ENCODE measurements around the gene NRP2.

The NRP2 gene

DNA sequence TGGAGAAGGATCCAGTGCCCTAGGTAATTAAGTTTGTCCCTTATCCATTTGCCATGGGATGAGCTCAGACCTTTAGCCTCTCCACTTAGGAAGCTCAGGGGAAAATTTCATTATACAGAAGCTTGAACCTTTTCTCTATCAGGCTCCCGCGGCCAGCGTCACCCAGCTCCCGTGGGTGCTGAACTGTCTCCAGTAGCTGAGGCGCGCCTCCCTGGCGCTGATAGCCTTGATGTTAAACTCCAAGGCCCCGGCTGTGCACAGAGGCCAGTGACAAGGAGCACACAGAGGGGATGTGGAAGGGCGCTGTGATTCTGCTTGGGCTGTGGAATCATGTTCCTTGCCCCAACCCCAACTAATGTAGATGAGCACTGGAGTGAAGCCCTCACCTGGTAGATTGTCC, 50.8 kb downstream of the NRP2 start:
- no peak for DNase-seq (ENCODE audit: low spot score)

DNA sequence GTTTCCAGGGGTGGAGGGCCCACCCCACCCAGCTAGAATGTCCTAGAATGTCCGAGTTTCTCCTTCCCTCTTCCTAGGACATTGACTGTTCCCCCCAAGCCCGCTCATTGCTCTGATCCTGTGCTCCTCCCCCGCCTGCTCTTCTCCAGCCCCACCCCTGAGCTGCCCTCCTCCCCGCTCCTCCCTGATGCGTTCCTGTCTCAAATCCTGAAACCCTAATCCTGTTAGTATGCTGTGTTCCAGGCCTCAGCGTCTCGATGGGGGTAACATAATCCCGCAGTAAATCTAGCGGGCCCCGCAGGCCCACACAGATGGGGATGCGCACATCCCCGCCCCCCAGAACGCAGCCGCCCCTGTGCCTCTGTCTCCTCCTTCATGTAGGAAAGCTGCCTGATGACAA, 51.3 kb downstream of the NRP2 start:
- no peak for DNase-seq (ENCODE audit: low spot score)

DNA sequence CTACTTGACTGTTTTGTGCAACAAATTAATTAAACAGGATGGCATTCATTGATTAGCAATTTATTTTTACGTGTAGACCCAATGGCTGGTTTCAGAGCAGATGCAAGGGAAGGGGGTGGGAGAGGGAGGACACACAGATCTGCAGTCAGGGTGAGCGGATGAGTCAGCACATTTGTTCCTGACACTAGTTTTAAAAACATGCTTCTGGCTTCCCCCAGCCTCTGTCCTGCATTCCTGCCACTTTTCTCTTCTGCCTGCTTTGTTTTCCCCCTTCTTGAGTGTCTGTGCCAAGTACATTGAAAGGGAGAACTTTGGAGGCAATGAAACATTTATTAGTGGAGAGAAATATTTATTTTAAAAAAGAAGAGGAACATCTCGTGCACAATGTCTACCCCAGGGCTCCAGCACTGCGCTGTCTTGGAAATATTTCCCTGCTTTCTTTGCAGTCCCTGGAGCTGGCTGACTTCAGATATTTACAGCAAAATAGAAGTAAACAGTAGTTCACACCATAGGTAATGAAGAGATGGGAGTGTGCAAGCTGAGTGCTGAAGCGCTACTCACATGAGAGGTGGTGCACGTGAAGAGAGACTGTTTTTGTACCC, 52.2 kb downstream of the NRP2 start:
- DNase-seq (ENCODE audit: low spot score) = no peak

DNA sequence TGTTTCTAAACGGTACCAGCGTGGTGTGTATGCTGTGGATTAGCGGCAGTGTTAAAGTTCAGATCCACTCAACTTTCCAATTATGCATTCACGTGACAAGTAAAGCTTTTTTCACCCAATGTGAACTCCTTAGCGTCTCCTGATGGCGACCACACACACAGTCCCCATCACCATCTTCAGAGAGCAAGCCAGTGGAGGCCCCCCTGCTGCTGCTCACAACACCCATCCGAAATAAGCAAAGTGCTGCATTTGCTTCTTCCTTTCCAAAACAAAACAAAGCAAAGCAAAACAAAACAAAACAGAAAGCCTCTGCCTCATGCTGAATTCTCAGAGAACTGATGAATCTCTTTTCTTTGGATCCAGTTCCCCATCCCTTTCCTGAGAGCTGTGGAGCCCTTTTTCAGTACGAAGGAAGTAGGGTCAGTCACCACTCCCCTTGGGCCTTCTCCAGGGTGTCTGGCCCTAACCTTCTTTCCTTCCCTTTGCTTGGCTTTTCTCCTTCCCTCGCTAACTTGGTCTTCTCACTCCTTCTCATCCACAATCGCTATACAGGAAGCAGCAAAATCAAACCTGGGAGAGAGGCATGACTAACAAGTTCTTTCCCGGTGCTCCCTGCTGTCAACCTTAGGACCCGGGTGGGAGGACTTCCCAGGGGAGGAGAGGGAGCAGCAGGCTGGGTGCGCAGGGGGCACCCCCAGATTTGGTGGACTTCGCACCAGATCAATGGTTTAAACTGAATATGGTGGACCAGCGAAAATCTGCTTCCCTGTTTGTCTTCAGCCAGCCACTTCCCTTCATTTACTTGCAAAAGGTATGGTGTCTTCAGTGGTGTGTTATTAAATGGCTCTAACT, 56.0 kb downstream of the NRP2 start:
- no peak for DNase-seq (ENCODE audit: low spot score)

DNA sequence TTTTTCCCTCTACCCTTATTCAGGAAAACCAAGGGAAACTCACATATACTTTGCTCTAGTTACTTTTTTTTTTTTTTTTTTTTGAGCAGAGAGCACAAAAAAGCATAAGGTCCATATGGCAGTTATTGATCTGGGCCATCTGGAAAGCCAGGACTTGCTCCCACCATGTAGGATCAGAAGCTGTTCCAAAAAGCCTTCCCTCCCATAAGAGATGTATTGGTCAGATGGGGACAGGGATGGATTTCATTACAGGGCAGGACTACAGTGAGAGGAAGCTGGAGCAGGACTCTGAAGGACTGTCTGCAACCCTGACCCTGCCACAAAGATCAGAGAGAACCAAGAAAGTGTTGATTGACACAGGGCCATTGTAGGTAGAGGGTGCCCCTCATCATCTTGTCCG, 57.3 kb downstream of the NRP2 start:
- no peak for DNase-seq (ENCODE audit: low spot score)

DNA sequence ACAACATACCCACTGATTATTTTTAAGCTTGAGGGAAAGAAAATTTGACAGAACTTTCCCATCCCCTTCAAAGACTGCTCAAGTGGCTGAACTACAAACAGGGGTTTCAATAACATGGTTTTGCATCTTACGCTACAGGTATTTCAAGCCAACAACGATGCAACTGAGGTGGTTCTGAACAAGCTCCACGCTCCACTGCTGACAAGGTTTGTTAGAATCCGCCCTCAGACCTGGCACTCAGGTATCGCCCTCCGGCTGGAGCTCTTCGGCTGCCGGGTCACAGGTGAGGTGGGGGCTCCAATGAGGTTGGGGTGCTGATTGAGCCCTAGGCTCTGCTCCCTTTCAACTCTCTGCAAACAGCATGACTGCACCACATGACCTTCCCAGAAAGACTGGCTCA, 58.1 kb downstream of the NRP2 start:
- DNase-seq (ENCODE audit: low spot score) = no peak

DNA sequence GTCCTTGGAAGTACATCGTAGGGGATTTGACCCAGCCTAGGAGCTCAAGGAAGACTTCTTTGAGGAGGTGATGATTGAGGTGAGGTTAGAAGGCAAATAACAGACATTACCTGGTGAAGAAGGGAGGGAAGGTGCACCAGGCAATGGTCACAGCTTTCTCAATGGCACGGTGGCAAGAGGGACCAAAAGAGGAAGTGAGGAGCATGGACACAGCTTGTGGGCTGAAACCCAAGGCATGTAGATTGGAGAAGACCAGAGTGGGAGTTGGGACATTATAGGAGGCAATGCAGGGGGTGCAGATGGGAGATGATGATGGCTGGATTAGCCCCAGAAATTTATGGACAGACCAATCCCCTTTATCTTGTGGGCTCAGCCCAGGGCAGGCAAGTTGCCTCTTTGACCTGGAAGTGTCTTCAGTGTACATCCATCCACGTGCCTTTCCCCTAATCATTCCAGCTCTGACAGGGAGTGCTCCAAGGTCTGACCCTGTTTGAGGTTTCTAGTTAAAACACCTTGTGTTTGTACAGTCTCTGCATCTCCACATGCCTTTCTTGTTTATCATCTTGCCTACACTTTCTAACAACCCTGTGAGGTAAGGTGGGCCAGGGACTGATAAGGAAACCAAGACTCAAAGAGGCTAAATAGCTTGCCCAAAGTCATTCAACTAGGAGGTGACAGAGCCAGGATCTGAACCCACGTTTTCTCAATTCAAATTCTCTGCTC, 59.1 kb downstream of the NRP2 start:
- DNase-seq (ENCODE audit: low spot score) = no peak

DNA sequence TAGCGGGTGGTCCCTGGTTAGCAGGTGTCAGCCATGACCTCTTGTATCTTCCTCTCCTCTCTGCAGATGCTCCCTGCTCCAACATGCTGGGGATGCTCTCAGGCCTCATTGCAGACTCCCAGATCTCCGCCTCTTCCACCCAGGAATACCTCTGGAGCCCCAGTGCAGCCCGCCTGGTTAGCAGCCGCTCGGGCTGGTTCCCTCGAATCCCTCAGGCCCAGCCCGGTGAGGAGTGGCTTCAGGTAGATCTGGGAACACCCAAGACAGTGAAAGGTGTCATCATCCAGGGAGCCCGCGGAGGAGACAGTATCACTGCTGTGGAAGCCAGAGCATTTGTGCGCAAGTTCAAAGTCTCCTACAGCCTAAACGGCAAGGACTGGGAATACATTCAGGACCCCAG, 60.8 kb downstream of the NRP2 start:
- DNase-seq (ENCODE audit: low spot score) = no peak

DNA sequence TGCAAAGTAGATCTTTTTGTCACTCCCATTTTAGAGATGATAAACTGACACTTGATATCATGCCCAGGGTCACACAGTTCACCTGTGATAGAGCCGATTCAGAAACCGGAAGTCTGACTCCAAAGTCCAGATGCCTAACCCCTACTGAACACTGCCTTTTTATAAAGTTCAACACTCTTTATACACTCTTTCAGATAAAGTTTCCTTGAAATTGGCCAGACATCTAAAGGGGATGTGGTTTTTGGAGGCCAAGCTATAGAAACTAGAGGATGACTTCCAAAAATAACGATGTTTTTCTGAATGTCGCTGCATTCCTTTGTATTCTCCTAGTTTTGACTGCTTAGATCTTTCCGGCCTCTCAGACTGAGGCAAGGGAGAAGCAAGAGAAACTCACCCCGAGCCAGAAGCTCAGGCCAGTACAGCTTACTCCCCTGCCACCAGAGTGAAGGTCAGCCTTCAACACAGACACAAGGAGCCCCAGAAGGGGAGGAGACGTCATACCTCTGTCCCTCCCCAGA, 61.8 kb downstream of the NRP2 start:
- DNase-seq (ENCODE audit: low spot score) = no peak

DNA sequence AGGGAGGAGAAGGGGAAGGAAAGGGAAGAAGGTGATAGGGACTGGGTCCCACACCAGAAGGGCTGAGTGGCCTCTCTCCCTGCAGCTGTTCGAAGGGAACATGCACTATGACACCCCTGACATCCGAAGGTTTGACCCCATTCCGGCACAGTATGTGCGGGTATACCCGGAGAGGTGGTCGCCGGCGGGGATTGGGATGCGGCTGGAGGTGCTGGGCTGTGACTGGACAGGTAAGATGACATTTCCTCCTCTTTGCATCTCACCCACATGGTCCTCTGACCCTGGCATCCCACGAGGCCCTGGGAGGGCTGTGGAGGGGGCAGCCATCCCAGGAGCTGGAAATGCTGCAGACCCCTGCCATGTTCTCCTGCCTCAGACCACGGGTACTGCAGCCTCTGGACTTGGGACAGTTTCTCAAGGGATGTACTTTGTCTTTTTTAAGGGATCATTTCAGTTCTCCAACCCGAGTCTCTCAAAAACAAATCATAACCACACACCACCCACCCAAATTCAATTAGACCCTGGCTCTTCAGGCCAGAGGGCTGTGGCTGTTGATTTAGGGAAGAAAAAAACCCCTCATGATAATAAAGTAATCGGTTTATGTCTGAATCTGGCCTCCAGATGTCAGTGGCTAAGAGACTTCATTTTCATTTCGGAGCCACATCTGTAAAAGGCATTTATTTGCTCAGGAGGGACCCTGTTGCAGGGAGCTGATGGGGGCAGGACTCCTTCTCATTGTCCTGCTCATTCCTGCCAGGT, 63.5 kb downstream of the NRP2 start:
- no peak for DNase-seq (ENCODE audit: low spot score)

DNA sequence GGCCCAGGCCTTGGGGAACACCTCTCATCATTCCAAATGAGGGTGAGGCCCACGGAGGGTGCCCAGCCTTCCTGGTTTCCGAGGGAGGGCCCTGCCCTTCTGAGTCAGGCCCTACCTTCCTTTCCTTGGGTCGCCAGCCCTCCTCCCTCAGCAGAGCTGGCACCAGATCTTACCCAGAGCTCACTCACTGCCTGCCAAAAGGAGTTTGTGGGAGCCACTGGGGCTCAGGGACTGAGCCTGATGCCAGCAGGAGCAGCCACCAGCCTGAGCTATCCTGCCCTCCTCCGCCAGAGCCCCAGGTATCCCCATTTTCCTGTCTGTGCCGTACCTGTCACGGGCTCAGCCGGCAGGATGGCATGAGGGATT, 64.1 kb downstream of the NRP2 start:
- DNase-seq (ENCODE audit: low spot score) = no peak

DNA sequence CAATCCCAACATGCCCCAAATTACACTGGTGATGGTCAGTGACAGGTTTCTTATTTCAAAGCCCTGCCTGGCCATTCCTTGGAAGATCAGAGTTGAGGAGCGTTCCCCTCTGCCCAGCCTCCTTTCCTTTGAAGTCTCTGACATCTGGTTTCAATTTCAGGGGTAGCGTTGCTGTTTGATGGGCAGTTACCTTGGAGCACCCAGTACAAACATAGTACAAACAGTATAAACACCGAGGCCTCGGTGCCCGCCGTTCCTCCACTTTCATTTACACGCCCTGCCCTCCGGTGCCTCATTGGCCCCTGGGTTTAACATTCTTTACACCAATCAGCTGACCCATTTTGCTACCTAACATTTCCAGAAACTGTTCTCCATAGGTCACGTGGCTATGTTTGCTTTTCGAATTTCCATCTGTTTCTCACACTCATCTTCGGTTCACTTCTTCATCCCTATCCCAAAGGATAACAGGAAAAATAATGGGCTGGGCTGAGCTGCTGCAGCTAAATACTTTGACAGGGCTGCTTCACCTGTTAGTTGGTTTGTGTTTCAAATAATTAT, 65.6 kb downstream of the NRP2 start:
- DNase-seq (ENCODE audit: low spot score) = no peak

DNA sequence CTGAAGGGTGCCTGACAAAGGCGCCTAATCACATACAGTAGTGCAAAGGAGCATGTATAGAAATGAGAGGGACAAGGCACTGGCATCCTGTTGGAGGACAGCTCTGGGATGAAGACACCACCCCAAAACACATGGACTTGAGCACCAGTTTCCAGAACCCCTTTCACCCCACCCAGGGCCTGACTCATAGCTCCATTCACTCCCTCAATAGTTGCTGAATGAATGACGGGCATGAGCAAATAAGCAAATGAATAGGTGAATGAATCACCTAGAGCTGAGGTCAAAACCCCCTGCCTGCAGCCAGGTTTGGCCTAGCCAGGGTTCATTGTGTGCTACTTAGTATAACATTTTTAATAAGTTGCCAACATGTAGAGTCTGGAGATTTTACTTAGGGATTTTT, 66.3 kb downstream of the NRP2 start:
- DNase-seq (ENCODE audit: low spot score) = no peak

DNA sequence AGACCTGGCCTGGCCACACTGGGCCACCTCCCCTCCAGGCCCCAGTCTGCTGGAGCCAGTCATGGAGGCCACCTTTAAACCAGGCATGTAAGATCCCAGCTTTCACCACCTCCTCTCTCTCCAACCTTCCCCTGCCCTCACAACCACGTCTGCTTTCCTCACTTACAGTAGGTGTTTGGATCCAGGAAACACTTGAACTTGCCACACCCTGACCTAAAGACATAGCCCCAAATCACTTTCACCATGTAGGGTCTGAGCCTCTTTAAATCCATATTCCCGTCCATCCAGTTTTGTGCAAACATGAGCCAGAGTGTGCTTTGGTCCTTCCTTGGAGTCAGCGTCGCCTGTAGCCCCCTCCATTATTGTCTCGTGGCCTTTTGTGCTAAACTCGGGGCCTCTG, 66.8 kb downstream of the NRP2 start:
- no peak for DNase-seq (ENCODE audit: low spot score)

DNA sequence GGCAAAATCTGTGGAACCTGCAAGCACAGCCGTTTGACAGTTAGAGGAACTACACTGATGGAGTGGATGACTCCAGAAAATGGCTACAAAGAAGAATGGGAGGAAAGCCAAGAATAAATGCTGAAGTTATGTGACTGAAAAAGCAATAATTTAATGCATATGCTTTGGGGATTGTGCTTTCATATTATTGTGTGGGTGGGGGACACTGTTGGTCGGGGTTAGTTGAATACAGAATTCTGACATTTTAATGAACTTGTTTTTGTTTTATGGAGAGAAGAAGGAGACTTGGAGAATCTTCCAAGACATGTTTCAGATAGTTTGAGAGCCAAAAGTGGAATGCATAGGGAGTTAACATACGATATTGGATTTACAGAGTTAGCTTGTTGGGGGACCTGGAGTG, 68.5 kb downstream of the NRP2 start:
- no peak for DNase-seq (ENCODE audit: low spot score)

DNA sequence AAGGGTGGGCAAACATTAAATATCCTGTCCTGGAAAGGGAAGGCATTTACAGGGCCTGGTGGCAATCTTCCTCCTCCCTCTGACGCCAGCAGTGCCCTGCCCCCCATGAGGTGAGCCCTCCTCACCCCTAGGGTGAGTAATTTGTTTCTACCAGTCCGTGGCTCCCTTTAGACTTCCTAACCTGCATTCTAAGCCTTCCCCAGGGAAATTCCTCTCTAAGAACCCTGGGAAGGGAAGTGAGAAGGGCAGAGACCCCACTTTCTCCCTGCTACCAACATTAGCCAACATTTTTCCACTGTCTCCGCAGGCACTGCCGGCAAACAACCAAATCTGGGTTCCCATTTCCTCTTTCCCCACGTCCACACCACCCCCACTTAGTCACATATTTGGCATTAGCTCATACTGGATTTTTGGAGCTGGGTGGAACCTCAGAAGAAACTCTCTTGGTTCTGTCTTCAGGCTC, 69.3 kb downstream of the NRP2 start:
- no peak for DNase-seq (ENCODE audit: low spot score)

DNA sequence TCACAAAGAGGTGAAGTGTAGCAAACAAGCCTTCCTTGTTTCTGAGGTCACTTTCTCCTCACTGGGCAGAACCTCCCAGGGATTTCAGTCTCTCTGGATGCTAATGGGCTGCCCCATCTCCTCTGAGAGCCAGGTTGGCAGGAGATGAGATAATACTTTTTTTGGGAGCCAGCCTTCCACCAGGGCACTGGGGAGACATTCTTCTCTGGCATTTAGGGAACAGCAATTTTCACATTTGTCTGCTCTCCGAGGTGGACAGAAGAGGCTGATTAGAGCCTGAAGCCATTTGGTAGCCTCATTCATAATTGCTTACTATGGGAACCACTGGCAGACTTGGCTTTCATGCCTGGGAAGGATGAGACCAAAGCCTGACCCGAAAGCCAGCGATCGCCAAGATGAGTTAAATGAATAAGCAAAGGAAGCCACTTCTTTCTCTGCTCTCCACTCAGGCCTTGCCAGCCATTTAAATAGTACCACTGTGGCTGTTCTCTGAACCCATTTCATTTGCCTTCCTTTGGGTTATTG, 70.1 kb downstream of the NRP2 start:
- no peak for DNase-seq (ENCODE audit: low spot score)

DNA sequence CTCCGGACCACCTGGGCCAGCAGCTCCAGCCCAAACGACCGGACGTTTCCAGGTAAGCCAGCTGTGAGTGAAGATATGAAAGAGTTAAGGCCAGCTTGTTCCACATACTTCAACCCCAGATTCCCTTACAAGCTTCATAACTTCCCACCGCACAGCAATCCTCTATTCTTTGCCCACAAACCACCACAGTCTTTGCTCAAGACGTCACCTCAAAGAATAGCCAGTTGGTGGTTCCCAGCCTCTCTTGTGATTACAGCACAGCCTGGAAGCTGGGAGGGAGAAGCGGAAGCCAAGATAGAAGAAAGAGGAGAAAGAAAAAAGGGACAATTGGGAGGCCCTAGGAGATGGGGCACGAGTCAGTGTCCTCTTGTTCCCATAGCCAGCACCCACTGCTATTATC, 70.6 kb downstream of the NRP2 start:
- no peak for DNase-seq (ENCODE audit: low spot score)

DNA sequence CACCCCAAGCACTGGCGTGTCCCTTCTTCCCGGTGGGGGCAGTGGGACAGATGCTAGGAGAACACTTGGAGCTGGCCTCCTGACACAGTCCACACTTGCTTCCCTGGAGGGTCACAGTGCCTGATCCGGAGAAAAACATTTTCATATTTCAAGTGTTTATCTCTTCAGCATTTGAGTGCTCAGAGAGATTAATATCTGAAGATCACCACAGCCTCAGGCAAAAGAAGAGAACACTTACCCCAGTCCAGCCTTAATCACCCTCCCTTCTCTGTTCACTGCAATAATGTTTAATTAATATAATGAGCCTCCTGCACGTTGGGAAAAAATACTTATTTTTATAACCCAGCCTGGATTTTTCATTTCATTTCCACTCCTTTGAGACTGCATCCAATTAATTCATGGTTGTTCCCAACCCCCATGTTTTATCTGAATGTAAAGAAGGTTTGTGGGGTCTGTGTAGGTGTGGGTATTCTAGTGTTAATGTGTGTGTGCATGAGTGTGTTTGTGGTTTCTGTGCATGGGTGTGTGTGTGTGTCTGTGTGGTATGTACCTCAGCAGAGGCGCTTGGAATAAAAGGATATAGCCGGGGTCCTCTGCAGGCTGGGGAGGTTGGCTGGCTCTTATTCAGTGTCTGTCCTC, 72.1 kb downstream of the NRP2 start:
- no peak for DNase-seq (ENCODE audit: low spot score)

DNA sequence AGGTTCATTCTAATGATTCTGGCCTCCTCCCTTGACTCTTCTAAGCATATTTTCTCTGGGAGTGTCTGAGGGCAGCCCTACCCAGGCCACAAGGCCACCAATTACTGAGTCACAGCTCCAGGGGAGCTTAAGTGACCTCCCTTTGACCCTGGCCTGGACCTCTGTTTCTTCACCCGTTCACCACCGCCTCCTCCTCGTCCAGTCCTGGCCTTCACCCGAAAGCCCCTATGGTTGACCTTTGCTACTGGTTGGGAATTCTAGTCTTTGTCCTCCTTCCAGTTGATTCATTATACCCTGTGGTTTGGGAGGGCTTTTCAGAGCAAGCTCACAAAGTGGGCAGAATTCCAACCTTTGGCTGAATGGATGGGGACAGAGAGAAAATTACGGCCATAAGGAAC, 72.6 kb downstream of the NRP2 start:
- no peak for DNase-seq (ENCODE audit: low spot score)

DNA sequence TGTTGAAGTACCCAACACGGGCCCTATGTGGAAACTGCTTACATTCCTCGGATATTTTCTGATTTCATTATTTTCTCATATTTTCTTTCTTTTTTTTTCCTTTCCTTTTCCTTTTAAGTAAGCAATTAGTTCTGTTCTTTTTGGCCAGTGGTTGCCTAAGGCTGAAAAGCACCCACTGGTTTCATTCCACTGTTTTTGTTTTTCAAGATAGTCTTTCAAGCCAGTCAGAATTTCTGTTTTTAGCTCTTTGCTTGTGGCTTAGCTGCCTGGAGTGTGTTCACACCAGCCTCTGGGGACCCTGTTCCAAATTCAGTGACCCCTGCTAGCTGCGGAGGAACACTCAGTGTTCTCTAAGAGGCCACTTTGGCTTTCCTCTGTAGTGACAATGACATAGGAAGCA, 73.6 kb downstream of the NRP2 start:
- no peak for DNase-seq (ENCODE audit: low spot score)

Data from RKO (cell line).